K562 (cell line): ENCODE results near the gene BICDL1. TPM values are rescaled to one million over a fixed set of nuclear protein-coding genes. Genes with fewer than 3 reads are reported as not detected.

Source experiments
- CTBP1 ChIP-seq: fragments of 450-650 bp; IDR thresholded peaks from 2 replicates; pipeline ENCODE4 v1.6.1; 2016; ENCODE audit warnings: borderline replicate concordance
- ERF ChIP-seq: fragments of 450-650 bp; formaldehyde crosslinking; IDR thresholded peaks from 2 replicates; pipeline ENCODE4 v1.4.0; 2020; ENCODE audit warnings: mild to moderate bottlenecking, mixed read lengths
- ETV6 ChIP-seq, 3 experiments: fragments of 150-350 bp in 1 of 3; sonication (generic) in 1 of 3; formaldehyde crosslinking in 1 of 3; IDR thresholded peaks; 2 replicates each; pipeline versions ENCODE4 v1.6.1 to v1.8.0; 2014 to 2022; ENCODE audit warnings: borderline replicate concordance in 2 of 3, low read depth in 2 of 3, antibody characterized with exemption in 1 of 3, low read length in 1 of 3, mild to moderate bottlenecking in 1 of 3, missing genetic modification reagents in 1 of 3
- HCFC1 ChIP-seq: IDR thresholded peaks from 2 replicates; pipeline ENCODE4 v1.6.1; 2012; ENCODE audit warnings: low read depth, low read length, improper control_type of control experiment
- MTA3 ChIP-seq: fragments of 450-650 bp; formaldehyde crosslinking; IDR thresholded peaks from 2 replicates; pipeline ENCODE4 v1.6.1; 2017; ENCODE audit warnings: mild to moderate bottlenecking, borderline replicate concordance
- NR2F6 ChIP-seq: fragments of 450-650 bp; formaldehyde crosslinking; IDR thresholded peaks from 2 replicates; pipeline ENCODE4 v1.4.0; 2020; ENCODE audit warnings: mild to moderate bottlenecking
- POLR2A ChIP-seq: fragments of 450-650 bp; conservative IDR thresholded peaks from 2 replicates; pipeline ENCODE4 v1.6.1; 2016
- POLR2B ChIP-seq: fragments of 450-650 bp; IDR thresholded peaks from 2 replicates; pipeline ENCODE4 v1.6.1; 2018; ENCODE audit warnings: low read depth; ENCODE audit not compliant: partially characterized antibody
- POLR2G ChIP-seq: fragments of 200-400 bp; formaldehyde crosslinking; IDR thresholded peaks from 2 replicates; pipeline ENCODE4 v1.6.1; 2017; ENCODE audit warnings: low read depth, mild to moderate bottlenecking, antibody characterized with exemption, low read length, moderate library complexity
- SIN3B ChIP-seq: fragments of 450-650 bp; IDR thresholded peaks from 2 replicates; pipeline ENCODE4 v1.6.1; 2017; ENCODE audit warnings: low read depth, mild to moderate bottlenecking, moderate library complexity
- YY1 ChIP-seq, 3 experiments: IDR thresholded peaks; 2 replicates each; pipeline ENCODE4 v1.6.1; 2011; ENCODE audit warnings: low read length in 2 of 3, mild to moderate bottlenecking in 2 of 3, moderate library complexity in 2 of 3, borderline replicate concordance in 1 of 3, control low read depth in 1 of 3, low read depth in 1 of 3; ENCODE audit not compliant: insufficient read depth in 3 of 3, insufficient replicate concordance in 2 of 3, control insufficient read depth in 1 of 3, insufficient read length in 1 of 3; ENCODE audit errors: extremely low read depth in 1 of 3
- ZNF766 ChIP-seq: fragments of 200-800 bp; sonication (Bioruptor generic); conservative IDR thresholded peaks from 2 replicates; pipeline ENCODE4 v1.6.1; 2016; ENCODE audit warnings: missing genetic modification characterization, missing compliant biosample characterization
- polyA plus RNA-seq, 8 experiments: library from polyadenylated mRNA; depleted of rRNA in 4 of 8; stranded (reverse) in 5 of 8; unstranded in 3 of 8; fragments of >200 nt; fragmentation: Nextera tagmentation in 2 of 8; fragmentation: Illumina TruSeq in 1 of 8; extraction: Ambion mirVana in 2 of 8; extraction: Trizol in 1 of 8; gene quantifications; 2 replicates each; pipeline versions ENCODE4 v1.2.1 to v1.2.3, GENCODE V29; 2011 to 2014; ENCODE audit warnings: inconsistent platforms in 1 of 8, missing spikeins in 1 of 8
- total RNA-seq, 7 experiments: library from RNA; depleted of rRNA in 6 of 7; stranded (reverse); fragments of >200 nt in 6 of 7; fragmentation: Illumina TruSeq in 2 of 7; extraction: Trizol in 2 of 7; gene quantifications; 2 replicates each; pipeline versions ENCODE4 v1.2.1 to v1.2.3, GENCODE V29; 2011 to 2021; ENCODE audit warnings: low replicate concordance in 1 of 7
- TF ChIP-seq, protein P1 (sequence below), 2 experiments: IDR thresholded peaks; 2 replicates each; pipeline ENCODE4 v1.6.1; 2012; ENCODE audit warnings: improper control_type of control experiment in 2 of 2, low read depth in 2 of 2, low read length in 2 of 2, borderline replicate concordance in 1 of 2
- TF ChIP-seq, protein P2 (sequence below): fragments of 450-650 bp; formaldehyde crosslinking; IDR thresholded peaks from 2 replicates; pipeline ENCODE4 v1.4.0; 2020; ENCODE audit warnings: mild to moderate bottlenecking, moderate library complexity
- TF ChIP-seq, protein P3 (sequence below), 2 experiments: fragments of 200-800 bp in 1 of 2; sonication (Bioruptor generic) in 1 of 2; sonication (generic) in 1 of 2; formaldehyde crosslinking in 1 of 2; IDR thresholded peaks in 1 of 2; conservative IDR thresholded peaks in 1 of 2; 2 replicates each; pipeline versions ENCODE4 v1.5.0 to v1.6.1; 2016 to 2020; ENCODE audit warnings: missing compliant biosample characterization in 1 of 2, missing genetic modification characterization in 1 of 2, missing genetic modification reagents in 1 of 2

The BICDL1 gene
- total and polyA plus RNA-seq, 9 of the 15 experiments (the other 6 are each of a cell fraction or from before 2014, with no cell fraction given) = 0.06 to 2.0 (median 0.58) TPM

DNA sequence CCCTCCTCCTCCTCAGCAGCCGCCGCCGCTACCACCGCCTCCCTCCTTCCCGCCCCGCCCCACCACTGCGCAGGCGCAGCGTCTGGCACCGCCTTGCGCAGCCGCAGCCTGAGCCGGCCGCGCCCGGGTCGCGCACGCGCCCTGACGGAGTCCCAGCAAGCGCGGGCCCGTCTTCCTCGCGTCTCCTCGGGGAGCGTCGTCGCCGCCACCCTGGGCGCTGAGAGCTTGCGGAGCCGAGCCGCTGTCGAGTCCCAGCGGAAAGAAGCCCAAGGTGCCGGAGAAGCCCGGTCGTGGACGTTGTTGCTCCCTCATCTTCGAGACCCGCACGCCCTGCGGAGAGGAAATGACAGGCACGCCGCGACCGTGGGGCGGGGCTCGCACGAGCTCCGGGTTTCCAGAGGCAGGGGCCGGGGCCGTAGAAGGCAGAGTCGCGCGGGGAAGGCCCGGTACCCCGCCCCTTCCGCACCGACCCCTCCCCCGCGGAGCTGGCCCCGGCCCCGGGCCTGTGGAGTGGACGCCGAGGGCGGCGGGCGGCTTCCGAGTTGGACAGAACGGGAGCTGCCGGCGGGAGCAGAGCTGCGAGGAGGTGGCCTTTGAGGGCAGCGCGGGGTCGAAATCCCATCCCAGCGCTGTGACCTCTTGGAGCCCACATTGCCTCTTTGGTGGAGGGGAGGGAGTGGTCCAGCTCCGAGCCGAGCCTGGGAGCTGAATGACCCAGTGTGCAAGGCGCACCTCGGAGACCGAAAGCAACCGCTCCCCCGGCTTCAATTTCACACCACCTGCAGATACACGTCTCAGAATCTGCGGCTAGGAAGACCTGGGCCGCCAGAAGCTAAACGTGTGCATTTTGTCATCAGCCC lies 128.0 kb downstream of the BICDL1 start (continued):
- TF ChIP-seq SIN3B (peak; percentile 47; the same call in 1 of the 2 replicates), POLR2A (peak; percentile 90), POLR2G (peak; percentile 87), ZNF766 (no peak), POLR2B (peak; percentile 86), YY1 (IDR thresholded peaks at IDR 0.05; ENCODE audit: borderline replicate concordance in 1 of 3, control insufficient read depth in 1 of 3, extremely low read depth in 1 of 3, insufficient read depth in 3 of 3, insufficient read length in 1 of 3, insufficient replicate concordance in 2 of 3, low read depth in 1 of 3, low read length in 2 of 3) (peak in 1 of 3 experiments; percentile 18), MTA3 (0 out of 2 replicates have a peak, but pooled peaks have one; percentile 15), NR2F6 (CRISPR knock-in tag) (no peak), CTBP1 (peak; percentile 80; the same call in 1 of the 2 replicates), ETV6 (IDR thresholded peaks at IDR 0.05; ENCODE audit: borderline replicate concordance in 1 of 2, low read depth in 2 of 2, low read length in 1 of 2) (peak in 1 of 2 experiments; percentile 13; a peak in 1 of 4 replicates), ETV6 (CRISPR knock-in tag; IDR thresholded peaks at IDR 0.05; ENCODE audit: borderline replicate concordance) (no peak), ERF (CRISPR knock-in tag) (peak; percentile 89), HCFC1 (0 out of 2 replicates have a peak, but pooled peaks have one; percentile 31)
- TF ChIP-seq, protein P1, sequence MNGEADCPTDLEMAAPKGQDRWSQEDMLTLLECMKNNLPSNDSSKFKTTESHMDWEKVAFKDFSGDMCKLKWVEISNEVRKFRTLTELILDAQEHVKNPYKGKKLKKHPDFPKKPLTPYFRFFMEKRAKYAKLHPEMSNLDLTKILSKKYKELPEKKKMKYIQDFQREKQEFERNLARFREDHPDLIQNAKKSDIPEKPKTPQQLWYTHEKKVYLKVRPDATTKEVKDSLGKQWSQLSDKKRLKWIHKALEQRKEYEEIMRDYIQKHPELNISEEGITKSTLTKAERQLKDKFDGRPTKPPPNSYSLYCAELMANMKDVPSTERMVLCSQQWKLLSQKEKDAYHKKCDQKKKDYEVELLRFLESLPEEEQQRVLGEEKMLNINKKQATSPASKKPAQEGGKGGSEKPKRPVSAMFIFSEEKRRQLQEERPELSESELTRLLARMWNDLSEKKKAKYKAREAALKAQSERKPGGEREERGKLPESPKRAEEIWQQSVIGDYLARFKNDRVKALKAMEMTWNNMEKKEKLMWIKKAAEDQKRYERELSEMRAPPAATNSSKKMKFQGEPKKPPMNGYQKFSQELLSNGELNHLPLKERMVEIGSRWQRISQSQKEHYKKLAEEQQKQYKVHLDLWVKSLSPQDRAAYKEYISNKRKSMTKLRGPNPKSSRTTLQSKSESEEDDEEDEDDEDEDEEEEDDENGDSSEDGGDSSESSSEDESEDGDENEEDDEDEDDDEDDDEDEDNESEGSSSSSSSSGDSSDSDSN (IDR thresholded peaks at IDR 0.05; ENCODE audit: borderline replicate concordance in 1 of 2, low read depth in 2 of 2, low read length in 2 of 2) = peak in 1 of 2 experiments; percentile 48; a peak in 2 of 4 replicates
- TF ChIP-seq, protein P2, sequence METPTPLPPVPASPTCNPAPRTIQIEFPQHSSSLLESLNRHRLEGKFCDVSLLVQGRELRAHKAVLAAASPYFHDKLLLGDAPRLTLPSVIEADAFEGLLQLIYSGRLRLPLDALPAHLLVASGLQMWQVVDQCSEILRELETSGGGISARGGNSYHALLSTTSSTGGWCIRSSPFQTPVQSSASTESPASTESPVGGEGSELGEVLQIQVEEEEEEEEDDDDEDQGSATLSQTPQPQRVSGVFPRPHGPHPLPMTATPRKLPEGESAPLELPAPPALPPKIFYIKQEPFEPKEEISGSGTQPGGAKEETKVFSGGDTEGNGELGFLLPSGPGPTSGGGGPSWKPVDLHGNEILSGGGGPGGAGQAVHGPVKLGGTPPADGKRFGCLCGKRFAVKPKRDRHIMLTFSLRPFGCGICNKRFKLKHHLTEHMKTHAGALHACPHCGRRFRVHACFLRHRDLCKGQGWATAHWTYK (CRISPR knock-in tag) = peak; percentile 31; the same call in 1 of the 2 replicates
- TF ChIP-seq, protein P3, sequence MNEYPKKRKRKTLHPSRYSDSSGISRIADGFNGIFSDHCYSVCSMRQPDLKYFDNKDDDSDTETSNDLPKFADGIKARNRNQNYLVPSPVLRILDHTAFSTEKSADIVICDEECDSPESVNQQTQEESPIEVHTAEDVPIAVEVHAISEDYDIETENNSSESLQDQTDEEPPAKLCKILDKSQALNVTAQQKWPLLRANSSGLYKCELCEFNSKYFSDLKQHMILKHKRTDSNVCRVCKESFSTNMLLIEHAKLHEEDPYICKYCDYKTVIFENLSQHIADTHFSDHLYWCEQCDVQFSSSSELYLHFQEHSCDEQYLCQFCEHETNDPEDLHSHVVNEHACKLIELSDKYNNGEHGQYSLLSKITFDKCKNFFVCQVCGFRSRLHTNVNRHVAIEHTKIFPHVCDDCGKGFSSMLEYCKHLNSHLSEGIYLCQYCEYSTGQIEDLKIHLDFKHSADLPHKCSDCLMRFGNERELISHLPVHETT (CRISPR knock-in tag; conservative IDR thresholded peaks at IDR 0.05 in 1 of 2, IDR thresholded peaks at IDR 0.05 in 1 of 2) = peak in 1 of 2 experiments; percentile 36; a peak in 1 of 4 replicates
